ENCODE measurements around the gene KCNH3.

KCNH3 gene

DNA sequence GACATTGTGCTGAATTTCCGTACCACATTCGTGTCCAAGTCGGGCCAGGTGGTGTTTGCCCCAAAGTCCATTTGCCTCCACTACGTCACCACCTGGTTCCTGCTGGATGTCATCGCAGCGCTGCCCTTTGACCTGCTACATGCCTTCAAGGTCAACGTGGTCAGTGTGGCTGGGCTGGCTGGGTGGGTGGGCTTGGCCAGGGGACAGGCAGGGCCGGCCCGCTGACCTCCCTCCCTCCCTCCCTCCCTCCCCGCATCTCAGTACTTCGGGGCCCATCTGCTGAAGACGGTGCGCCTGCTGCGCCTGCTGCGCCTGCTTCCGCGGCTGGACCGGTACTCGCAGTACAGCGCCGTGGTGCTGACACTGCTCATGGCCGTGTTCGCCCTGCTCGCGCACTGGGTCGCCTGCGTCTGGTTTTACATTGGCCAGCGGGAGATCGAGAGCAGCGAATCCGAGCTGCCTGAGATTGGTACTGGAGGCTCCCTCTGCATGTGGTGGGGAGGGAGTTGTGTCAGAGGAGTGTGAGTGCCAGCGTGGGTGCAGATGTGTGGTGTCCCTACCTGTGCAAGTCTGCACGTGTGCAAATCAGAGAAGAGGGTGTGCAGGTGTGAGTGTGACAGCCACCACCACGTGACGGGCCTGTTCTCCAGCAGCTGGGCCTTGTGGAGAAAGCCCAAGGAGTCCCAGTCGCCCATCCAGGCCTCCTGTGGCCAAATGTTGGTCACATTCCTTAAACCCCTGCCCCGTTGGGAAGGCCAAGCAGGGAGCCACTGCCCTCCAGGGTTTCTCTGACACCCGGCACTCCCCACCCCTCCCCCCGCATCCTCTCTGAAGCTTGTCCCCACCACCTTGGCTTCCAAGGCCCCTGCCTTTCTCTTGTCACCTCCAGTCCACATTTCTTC, 5.3 kb downstream of the KCNH3 start:
- DNase-seq (ENCODE audit: low read depth) = no peak
- no peak overlapping the region for H3K4me3 ChIP-seq (ENCODE audit: low read depth, low read length)
- TF ChIP-seq, protein P1, sequence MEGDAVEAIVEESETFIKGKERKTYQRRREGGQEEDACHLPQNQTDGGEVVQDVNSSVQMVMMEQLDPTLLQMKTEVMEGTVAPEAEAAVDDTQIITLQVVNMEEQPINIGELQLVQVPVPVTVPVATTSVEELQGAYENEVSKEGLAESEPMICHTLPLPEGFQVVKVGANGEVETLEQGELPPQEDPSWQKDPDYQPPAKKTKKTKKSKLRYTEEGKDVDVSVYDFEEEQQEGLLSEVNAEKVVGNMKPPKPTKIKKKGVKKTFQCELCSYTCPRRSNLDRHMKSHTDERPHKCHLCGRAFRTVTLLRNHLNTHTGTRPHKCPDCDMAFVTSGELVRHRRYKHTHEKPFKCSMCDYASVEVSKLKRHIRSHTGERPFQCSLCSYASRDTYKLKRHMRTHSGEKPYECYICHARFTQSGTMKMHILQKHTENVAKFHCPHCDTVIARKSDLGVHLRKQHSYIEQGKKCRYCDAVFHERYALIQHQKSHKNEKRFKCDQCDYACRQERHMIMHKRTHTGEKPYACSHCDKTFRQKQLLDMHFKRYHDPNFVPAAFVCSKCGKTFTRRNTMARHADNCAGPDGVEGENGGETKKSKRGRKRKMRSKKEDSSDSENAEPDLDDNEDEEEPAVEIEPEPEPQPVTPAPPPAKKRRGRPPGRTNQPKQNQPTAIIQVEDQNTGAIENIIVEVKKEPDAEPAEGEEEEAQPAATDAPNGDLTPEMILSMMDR (IDR thresholded peaks at IDR 0.05; ENCODE audit: low read depth, low read length, missing control alignments) = no peak
- in situ Hi-C loops (cut with HindIII; ENCODE audit: low sequenced_read_pairs) = no loop called here

DNA sequence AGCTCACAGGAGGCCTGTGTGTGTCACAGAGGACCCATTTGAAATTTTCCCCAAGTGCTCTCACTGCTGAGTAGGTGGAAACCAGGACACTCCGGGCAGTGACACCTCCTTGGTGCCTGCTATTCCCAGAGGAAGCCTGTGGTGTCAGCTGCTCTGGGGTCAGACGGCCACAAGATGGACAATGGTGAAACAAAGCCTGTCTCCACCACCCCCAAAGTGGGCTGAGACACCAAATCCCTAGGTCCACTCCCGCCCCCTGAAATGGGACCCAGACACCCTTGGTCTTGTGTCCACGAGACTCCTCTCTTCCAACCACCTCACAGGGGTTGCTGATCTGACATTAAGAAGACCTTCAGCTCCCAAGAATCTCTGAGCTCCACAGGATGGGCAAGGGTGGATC, 7.0 kb downstream of the KCNH3 start:
- in situ Hi-C loops (cut with HindIII; ENCODE audit: low sequenced_read_pairs) = no loop called here
- TF ChIP-seq, protein P1 (IDR thresholded peaks at IDR 0.05; ENCODE audit: low read depth, low read length, missing control alignments) = no peak

DNA sequence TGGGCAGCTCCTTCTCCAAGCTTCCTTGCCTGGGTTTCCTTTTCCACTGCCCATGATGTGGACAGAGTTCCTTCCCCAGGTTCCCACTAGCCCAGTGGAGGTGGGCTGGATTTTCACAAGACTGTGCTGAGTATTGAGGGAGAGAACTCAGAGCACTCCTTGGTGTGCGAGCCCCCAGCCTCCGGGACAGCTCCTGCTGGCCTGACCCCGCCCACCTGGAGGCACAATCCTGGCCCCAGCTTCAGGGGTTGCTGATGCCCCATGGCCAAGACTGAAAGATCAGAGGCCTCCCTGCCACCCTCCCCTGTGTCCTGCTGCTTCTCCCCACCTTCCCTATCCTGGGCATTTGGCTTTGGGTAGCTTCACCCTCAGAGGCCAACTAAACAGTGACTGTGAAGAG, 7.7 kb downstream of the KCNH3 start:
- no peak for DNase-seq (ENCODE audit: low read depth)
- TF ChIP-seq, protein P1 (IDR thresholded peaks at IDR 0.05; ENCODE audit: low read depth, low read length, missing control alignments) = no peak
- in situ Hi-C loops (cut with HindIII; ENCODE audit: low sequenced_read_pairs) = no loop called here
- no peak overlapping the region for H3K4me3 ChIP-seq (ENCODE audit: low read depth, low read length)

More for the DNA sequence above, 7.0 kb downstream of the KCNH3 start:
- no peak for DNase-seq (ENCODE audit: low read depth)
- H3K4me3 ChIP-seq (ENCODE audit: low read depth, low read length) = no peak overlapping the region

DNA sequence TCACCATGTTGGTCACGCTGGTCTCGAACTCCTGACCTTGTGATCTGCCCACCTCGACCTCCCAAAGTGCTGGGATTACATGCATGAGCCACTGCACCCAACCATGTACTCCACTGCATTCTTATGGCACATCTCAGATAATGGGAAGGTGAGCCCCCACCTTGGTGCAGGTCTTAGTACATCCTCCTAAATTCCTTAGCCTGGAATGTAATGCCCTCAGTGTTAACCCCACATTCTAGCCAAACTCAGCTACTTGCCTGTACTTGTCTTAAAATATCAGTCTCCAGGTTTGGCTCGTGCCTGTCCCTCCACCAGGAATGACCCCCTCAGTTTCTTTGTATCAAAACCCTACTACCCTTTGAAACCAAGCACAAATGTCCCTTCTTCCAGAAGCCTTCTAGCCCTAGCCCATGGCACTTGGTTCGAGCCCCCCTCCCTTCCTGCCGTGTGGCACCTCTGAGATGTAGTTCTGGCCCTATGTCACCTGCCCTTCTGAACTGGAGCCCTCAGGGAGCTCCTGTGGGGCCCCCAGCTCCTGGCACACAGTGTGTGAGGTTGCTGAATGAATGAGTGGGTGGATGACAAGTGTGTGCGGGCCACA, 8.4 kb downstream of the KCNH3 start:
- no peak for DNase-seq (ENCODE audit: low read depth)
- no peak overlapping the region for H3K4me3 ChIP-seq (ENCODE audit: low read depth, low read length)
- in situ Hi-C loops (cut with HindIII; ENCODE audit: low sequenced_read_pairs) = no loop called here
- TF ChIP-seq, protein P1 (IDR thresholded peaks at IDR 0.05; ENCODE audit: low read depth, low read length, missing control alignments) = no peak

DNA sequence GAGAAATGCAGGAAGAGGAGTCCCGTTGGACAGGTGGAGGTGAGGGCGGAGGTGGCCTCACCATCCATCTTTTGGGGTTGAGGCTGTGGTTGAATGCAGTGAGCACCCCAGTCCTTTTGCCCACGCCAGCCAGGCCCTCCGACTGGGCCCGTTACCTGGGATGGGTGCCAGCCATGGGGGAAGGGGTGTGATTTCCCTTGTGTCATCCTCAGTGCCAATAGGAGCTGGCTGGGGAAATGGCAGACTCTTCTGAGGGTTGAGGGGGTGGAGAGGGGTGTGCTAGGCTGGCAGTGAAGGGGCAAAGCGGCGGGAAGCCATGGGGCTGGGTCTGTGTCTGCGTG, 9.6 kb downstream of the KCNH3 start:
- DNase-seq (ENCODE audit: low read depth) = no peak
- peak overlapping the region; percentile 20 for H3K4me3 ChIP-seq (ENCODE audit: low read depth, low read length)
- TF ChIP-seq, protein P1 (IDR thresholded peaks at IDR 0.05; ENCODE audit: low read depth, low read length, missing control alignments) = no peak
- in situ Hi-C loops (cut with HindIII; ENCODE audit: low sequenced_read_pairs) = no loop called here

DNA sequence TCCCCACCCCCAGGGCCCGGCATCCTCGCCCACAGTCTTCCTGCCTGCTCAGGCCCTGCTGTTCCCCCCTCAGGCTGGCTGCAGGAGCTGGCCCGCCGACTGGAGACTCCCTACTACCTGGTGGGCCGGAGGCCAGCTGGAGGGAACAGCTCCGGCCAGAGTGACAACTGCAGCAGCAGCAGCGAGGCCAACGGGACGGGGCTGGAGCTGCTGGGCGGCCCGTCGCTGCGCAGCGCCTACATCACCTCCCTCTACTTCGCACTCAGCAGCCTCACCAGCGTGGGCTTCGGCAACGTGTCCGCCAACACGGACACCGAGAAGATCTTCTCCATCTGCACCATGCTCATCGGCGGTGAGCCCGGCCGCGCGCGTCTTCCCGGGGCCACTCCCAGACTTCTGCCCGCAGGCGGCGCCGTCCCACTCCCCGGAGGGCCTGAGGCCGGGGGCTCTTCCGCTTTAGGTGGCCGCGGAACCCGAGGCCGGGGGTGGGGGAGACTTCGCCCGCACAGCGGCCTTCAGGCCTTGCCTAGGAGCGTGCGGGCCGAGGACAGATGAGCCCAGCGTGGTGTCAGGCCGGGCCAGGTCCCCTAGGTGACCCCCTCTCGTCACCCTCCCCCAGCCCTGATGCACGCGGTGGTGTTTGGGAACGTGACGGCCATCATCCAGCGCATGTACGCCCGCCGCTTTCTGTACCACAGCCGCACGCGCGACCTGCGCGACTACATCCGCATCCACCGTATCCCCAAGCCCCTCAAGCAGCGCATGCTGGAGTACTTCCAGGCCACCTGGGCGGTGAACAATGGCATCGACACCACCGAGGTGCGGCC, 10.2 kb downstream of the KCNH3 start:
- TF ChIP-seq, protein P1 (IDR thresholded peaks at IDR 0.05; ENCODE audit: low read depth, low read length, missing control alignments) = peak; percentile 52
- DNase-seq (ENCODE audit: low read depth) = no peak
- peak overlapping the region; percentile 20 for H3K4me3 ChIP-seq (ENCODE audit: low read depth, low read length)
- in situ Hi-C loops (cut with HindIII; ENCODE audit: low sequenced_read_pairs) = no loop called here
